ENCODE results near the gene PRG2. TPM values are rescaled to one million over a fixed set of nuclear protein-coding genes. Genes with fewer than 3 reads are reported as not detected.

Gene PRG2
- total RNA-seq, 1 donor from 2014 or later = not detected

- Mint-ChIP-seq H3K36me3 (ENCODE audit: low read depth) (no peaks in the 10 kb centered on the region), H3K27ac (no peak overlapping the region), H3K27me3 (ENCODE audit: low read depth) (peaks cover 21% of the 10 kb centered on the region), H3K4me1 (ENCODE audit: low read depth) (no peaks in the 10 kb centered on the region), H3K9me3 (no peaks in the 10 kb centered on the region), H3K4me3 (ENCODE audit: low read depth) (no peak overlapping the region)
- intact Hi-C loops (cut with micrococcal nuclease) = no loop called here
- DNase-seq (ENCODE audit: low spot score) = no peak
These were observed 33.1 kb downstream of the PRG2 start for GRCh38 chr11:57357310-57357709.

GRCh38 chr11:57356268-57356667 is 34.2 kb downstream of the PRG2 start:
- DNase-seq (ENCODE audit: low spot score) = no peak
- no peaks in the 10 kb centered on the region for H3K9me3 Mint-ChIP-seq
- H3K27me3 Mint-ChIP-seq (ENCODE audit: low read depth) = peaks cover 21% of the 10 kb centered on the region
- no peak overlapping the region for H3K27ac Mint-ChIP-seq
- intact Hi-C loops (cut with micrococcal nuclease) = no loop called here
- H3K4me1 Mint-ChIP-seq (ENCODE audit: low read depth) = no peaks in the 10 kb centered on the region
- no peak overlapping the region for H3K4me3 Mint-ChIP-seq (ENCODE audit: low read depth)
- peaks cover 4% of the 10 kb centered on the region for H3K36me3 Mint-ChIP-seq (ENCODE audit: low read depth)

GRCh38 chr11:57354699-57355098 is 35.8 kb downstream of the PRG2 start:
- Mint-ChIP-seq H3K4me3 (ENCODE audit: low read depth) (no peak overlapping the region), H3K9me3 (no peaks in the 10 kb centered on the region), H3K4me1 (ENCODE audit: low read depth) (no peaks in the 10 kb centered on the region), H3K27ac (no peak overlapping the region), H3K27me3 (ENCODE audit: low read depth) (peaks cover 21% of the 10 kb centered on the region), H3K36me3 (ENCODE audit: low read depth) (peaks cover 4% of the 10 kb centered on the region)
- intact Hi-C loops (cut with micrococcal nuclease) = no loop called here
- DNase-seq (ENCODE audit: low spot score) = no peak

- Mint-ChIP-seq H3K36me3 (ENCODE audit: low read depth) (peaks cover 4% of the 10 kb centered on the region), H3K27me3 (ENCODE audit: low read depth) (peaks cover 21% of the 10 kb centered on the region), H3K4me3 (ENCODE audit: low read depth) (no peak overlapping the region), H3K9me3 (no peaks in the 10 kb centered on the region), H3K27ac (no peak overlapping the region), H3K4me1 (ENCODE audit: low read depth) (no peaks in the 10 kb centered on the region)
- intact Hi-C loops (cut with micrococcal nuclease) = no loop called here
- DNase-seq (ENCODE audit: low spot score) = no peak
These were observed 36.6 kb downstream of the PRG2 start for GRCh38 chr11:57353852-57354251.

- peaks cover 21% of the 10 kb centered on the region for H3K27me3 Mint-ChIP-seq (ENCODE audit: low read depth)
- no peak overlapping the region for H3K27ac Mint-ChIP-seq
- no peaks in the 10 kb centered on the region for H3K9me3 Mint-ChIP-seq
- intact Hi-C loops (cut with micrococcal nuclease) = no loop called here
- no peak for DNase-seq (ENCODE audit: low spot score)
- no peaks in the 10 kb centered on the region for H3K4me1 Mint-ChIP-seq (ENCODE audit: low read depth)
- H3K4me3 Mint-ChIP-seq (ENCODE audit: low read depth) = no peak overlapping the region
- H3K36me3 Mint-ChIP-seq (ENCODE audit: low read depth) = peaks cover 4% of the 10 kb centered on the region
These were observed 37.0 kb downstream of the PRG2 start for GRCh38 chr11:57353446-57353845.

- H3K9me3 Mint-ChIP-seq = no peaks in the 10 kb centered on the region
- intact Hi-C loops (cut with micrococcal nuclease) = no loop called here
- peaks cover 21% of the 10 kb centered on the region for H3K27me3 Mint-ChIP-seq (ENCODE audit: low read depth)
- peaks cover 4% of the 10 kb centered on the region for H3K36me3 Mint-ChIP-seq (ENCODE audit: low read depth)
- no peak overlapping the region for H3K4me3 Mint-ChIP-seq (ENCODE audit: low read depth)
- H3K4me1 Mint-ChIP-seq (ENCODE audit: low read depth) = no peaks in the 10 kb centered on the region
- H3K27ac Mint-ChIP-seq = no peak overlapping the region
- DNase-seq (ENCODE audit: low spot score) = no peak
These were observed 37.4 kb downstream of the PRG2 start for GRCh38 chr11:57353036-57353435.

GRCh38 chr11:57349491-57350274 is 40.8 kb downstream of the PRG2 start:
- Mint-ChIP-seq H3K4me3 (ENCODE audit: low read depth) (no peak overlapping the region), H3K36me3 (ENCODE audit: low read depth) (peaks cover 4% of the 10 kb centered on the region), H3K9me3 (no peaks in the 10 kb centered on the region), H3K27me3 (ENCODE audit: low read depth) (peaks cover 8% of the 10 kb centered on the region), H3K4me1 (ENCODE audit: low read depth) (no peaks in the 10 kb centered on the region), H3K27ac (no peak overlapping the region)
- peak; percentile 38 for DNase-seq (ENCODE audit: low spot score)
- intact Hi-C loops (cut with micrococcal nuclease) = loop anchor here (5.0 kb wide), 1 partner anchor 218 kb away; the partner anchor contains the start of gene UBE2L6

- Mint-ChIP-seq H3K27ac (no peak overlapping the region), H3K4me1 (ENCODE audit: low read depth) (no peaks in the 10 kb centered on the region), H3K9me3 (no peaks in the 10 kb centered on the region), H3K27me3 (ENCODE audit: low read depth) (peaks cover 1% of the 10 kb centered on the region), H3K4me3 (ENCODE audit: low read depth) (no peak overlapping the region), H3K36me3 (ENCODE audit: low read depth) (peaks cover 4% of the 10 kb centered on the region)
- no peak for DNase-seq (ENCODE audit: low spot score)
- intact Hi-C loops (cut with micrococcal nuclease) = loop anchor here (5.0 kb wide), 1 partner anchor 219 kb away; the partner anchor contains the start of gene UBE2L6
These were observed 41.7 kb downstream of the PRG2 start for GRCh38 chr11:57348636-57349313.

- peaks cover 4% of the 10 kb centered on the region for H3K36me3 Mint-ChIP-seq (ENCODE audit: low read depth)
These were observed 42.4 kb downstream of the PRG2 start for GRCh38 chr11:57348052-57348451.

GRCh38 chr11:57347336-57347735 is 43.1 kb downstream of the PRG2 start:
- Mint-ChIP-seq H3K9me3 (no peaks in the 10 kb centered on the region), H3K27ac (no peak overlapping the region), H3K27me3 (ENCODE audit: low read depth) (peaks cover 1% of the 10 kb centered on the region), H3K36me3 (ENCODE audit: low read depth) (peaks cover 4% of the 10 kb centered on the region), H3K4me1 (ENCODE audit: low read depth) (no peaks in the 10 kb centered on the region), H3K4me3 (ENCODE audit: low read depth) (no peak overlapping the region)
- DNase-seq (ENCODE audit: low spot score) = no peak
- intact Hi-C loops (cut with micrococcal nuclease) = loop anchor here (5.0 kb wide), 1 partner anchor 220 kb away; the partner anchor contains the start of gene UBE2L6

More at GRCh38 chr11:57348052-57348451, 42.4 kb downstream of the PRG2 start:
- H3K27me3 Mint-ChIP-seq (ENCODE audit: low read depth) = peaks cover 1% of the 10 kb centered on the region
- H3K9me3 Mint-ChIP-seq = no peaks in the 10 kb centered on the region
- no peak overlapping the region for H3K4me3 Mint-ChIP-seq (ENCODE audit: low read depth)
- intact Hi-C loops (cut with micrococcal nuclease) = loop anchor here (5.0 kb wide), 1 partner anchor 219 kb away; the partner anchor contains the start of gene UBE2L6
- no peak for DNase-seq (ENCODE audit: low spot score)
- H3K27ac Mint-ChIP-seq = no peak overlapping the region
- no peaks in the 10 kb centered on the region for H3K4me1 Mint-ChIP-seq (ENCODE audit: low read depth)

GRCh38 chr11:57345555-57346211 is 44.8 kb downstream of the PRG2 start:
- intact Hi-C loops (cut with micrococcal nuclease) = loop anchor here (1.0 to 5.0 kb wide), 5 partner anchors 111 to 295 kb away; partner anchors contain the start of gene UBE2L6
- no peak for DNase-seq (ENCODE audit: low spot score)
- H3K27ac Mint-ChIP-seq = no peak overlapping the region
- H3K36me3 Mint-ChIP-seq (ENCODE audit: low read depth) = no peaks in the 10 kb centered on the region
- H3K27me3 Mint-ChIP-seq (ENCODE audit: low read depth) = peaks cover 1% of the 10 kb centered on the region
- no peaks in the 10 kb centered on the region for H3K4me1 Mint-ChIP-seq (ENCODE audit: low read depth)
- no peak overlapping the region for H3K4me3 Mint-ChIP-seq (ENCODE audit: low read depth)
- H3K9me3 Mint-ChIP-seq = no peaks in the 10 kb centered on the region

GRCh38 chr11:57344826-57345225 is 45.6 kb downstream of the PRG2 start:
- H3K36me3 Mint-ChIP-seq (ENCODE audit: low read depth) = no peaks in the 10 kb centered on the region

More at GRCh38 chr11:57344826-57345225, 45.6 kb downstream of the PRG2 start:
- Mint-ChIP-seq H3K9me3 (no peaks in the 10 kb centered on the region), H3K27ac (no peak overlapping the region), H3K4me3 (ENCODE audit: low read depth) (no peak overlapping the region), H3K27me3 (ENCODE audit: low read depth) (peaks cover 8% of the 10 kb centered on the region), H3K4me1 (ENCODE audit: low read depth) (no peaks in the 10 kb centered on the region)
- no peak for DNase-seq (ENCODE audit: low spot score)
- intact Hi-C loops (cut with micrococcal nuclease) = loop anchor here (1.0 to 5.0 kb wide), 5 partner anchors 112 to 296 kb away; partner anchors contain the start of gene UBE2L6
